ENCODE results near the gene MEI1. TPM values are rescaled to one million over a fixed set of nuclear protein-coding genes. Genes with fewer than 3 reads are reported as not detected.

MEI1 gene
- total RNA-seq, 5 donors from 2014 or later (not counting 1 experiment from before 2014, with no cell fraction given), result 52.7 to 89.2 (median 72.9) TPM

DNA sequence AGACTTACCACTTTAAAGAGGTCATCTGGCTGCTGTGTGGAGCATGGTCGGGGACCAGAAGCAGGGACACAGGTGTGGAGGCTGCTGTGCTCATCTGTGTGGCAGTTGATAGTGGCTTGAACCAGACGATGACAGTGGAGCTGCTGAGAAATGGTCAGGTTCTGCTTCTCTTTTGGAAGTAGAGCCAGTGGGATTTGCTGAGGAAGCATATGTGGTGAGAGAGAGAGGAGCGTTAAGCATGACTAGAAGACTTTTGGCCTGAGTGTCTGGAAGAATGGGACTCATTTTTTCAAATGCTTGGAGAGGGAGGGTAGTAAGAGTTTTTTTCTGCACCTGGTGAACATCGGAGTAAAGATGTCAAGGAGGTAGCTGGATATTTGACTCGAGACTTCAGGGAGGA is 121.1 kb downstream of the MEI1 start:
- Histone ChIP-seq H3K36me3 (ENCODE audit: control insufficient read depth in 2 of 2, extremely low read depth in 1 of 2, insufficient read depth in 1 of 2, low read length in 1 of 2) (peaks cover 0 to 43% of the 10 kb centered on the region in 2 donors), H3K27me3 (replicated peaks in 1 of 2; ENCODE audit: control insufficient read depth in 2 of 2, extremely low read depth in 1 of 2, insufficient read depth in 2 of 2, low read length in 1 of 2) (no peaks in the 10 kb centered on the region), H3K9me3 (no peaks in the 10 kb centered on the region), H3K27ac (ENCODE audit: low read length) (no peak overlapping the region), H3K4me3 (ENCODE audit: control insufficient read depth in 1 of 2, extremely low read depth in 1 of 2, low read length in 1 of 2) (no peak overlapping the region), H3K4me1 (ENCODE audit: control insufficient read depth in 1 of 2, extremely low read depth in 1 of 2, insufficient read depth in 2 of 2, low read length in 2 of 2) (peaks cover 0 to 4% of the 10 kb centered on the region in 2 experiments)
- no peaks in the 10 kb centered on the region for H3K9me3 Mint-ChIP-seq
- CTCF ChIA-PET, result interaction anchor here in 1 of 2 donors (0.6 to 1.3 kb wide), 2 partner anchors 37 to 118 kb away, joined by 5 read pairs; no protein-coding TSS in a partner anchor
- DNase-seq (no peak), ATAC-seq (replicated peaks in 1 of 4) (no peak)
- peaks cover 11 to 17% (median 14%) of the 10 kb centered on the region in 3 donors for H3K4me1 Mint-ChIP-seq
- no peaks in the 10 kb centered on the region for H3K27me3 Mint-ChIP-seq
- 89% methylated on average over 5 of the region's 5 CpGs for WGBS (ENCODE audit: insufficient coverage)
- H3K27ac Mint-ChIP-seq, result no peak overlapping the region
- POLR2A ChIA-PET, result no interaction called here
- peaks cover 29% of the 10 kb centered on the region for H3K36me3 Mint-ChIP-seq
- no peak overlapping the region for H3K4me3 Mint-ChIP-seq

DNA sequence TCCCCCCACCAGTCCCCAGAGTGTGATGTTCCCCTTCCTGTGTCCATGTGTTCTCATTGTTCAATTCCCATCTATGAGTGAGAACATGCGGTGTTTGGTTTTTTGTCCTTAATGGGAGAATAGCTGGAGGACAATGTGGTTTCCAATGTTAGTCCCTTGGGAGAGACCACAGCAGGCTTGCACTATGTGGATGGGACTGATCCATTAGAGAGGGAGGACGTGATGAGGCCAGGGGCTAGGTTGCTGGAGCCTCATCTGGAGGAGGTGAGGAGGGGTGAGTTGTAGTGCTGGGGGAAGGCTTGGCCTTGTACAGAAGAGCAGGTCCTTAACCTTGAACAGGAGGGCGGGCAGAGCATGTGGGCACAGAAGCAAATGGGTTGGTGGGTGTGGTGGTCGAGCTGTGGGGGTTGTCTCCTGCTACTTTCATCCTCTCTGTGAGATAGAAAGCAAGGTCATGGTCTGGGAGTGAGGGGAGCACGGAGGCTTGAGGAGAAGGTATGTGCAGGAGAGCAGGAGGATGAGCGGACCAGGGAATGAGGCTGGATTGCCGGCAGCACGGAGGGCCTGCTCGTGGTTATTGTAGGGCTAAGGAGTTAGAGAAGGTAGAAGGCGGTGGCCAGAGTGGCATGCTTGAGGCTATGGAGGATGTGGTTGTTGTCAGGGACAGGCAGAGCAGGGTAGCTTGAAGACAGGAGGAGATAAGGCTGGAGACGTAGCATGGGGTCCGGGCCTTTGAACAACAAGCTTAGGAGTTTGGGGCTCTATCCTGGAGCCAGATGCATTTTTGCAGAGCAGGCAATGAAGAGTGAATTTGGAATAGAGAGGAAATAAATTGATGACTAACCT is 122.4 kb downstream of the MEI1 start:
- no peaks in the 10 kb centered on the region for H3K27me3 ChIP-seq (replicated peaks in 1 of 2; ENCODE audit: control insufficient read depth in 2 of 2, extremely low read depth in 1 of 2, insufficient read depth in 2 of 2, low read length in 1 of 2)
- Mint-ChIP-seq H3K4me3 (no peak overlapping the region), H3K4me1 (peaks cover 11 to 17% (median 14%) of the 10 kb centered on the region in 3 donors), H3K9me3 (no peaks in the 10 kb centered on the region), H3K36me3 (peaks cover 27% of the 10 kb centered on the region), H3K27ac (peak overlapping the region; percentile 62 to 71), H3K27me3 (no peaks in the 10 kb centered on the region)
- H3K4me3 ChIP-seq (ENCODE audit: control insufficient read depth in 1 of 2, extremely low read depth in 1 of 2, low read length in 1 of 2), result no peak overlapping the region
- CTCF ChIA-PET, result interaction anchor here (0.9 to 1.9 kb wide), 6 partner anchors 35 to 119 kb away, joined by 3 to 8 read pairs (median 4); partner anchors contain the start of gene TNFRSF13C (in 1 of the 2)
- peaks cover 0 to 4% of the 10 kb centered on the region in 2 experiments for H3K4me1 ChIP-seq (ENCODE audit: control insufficient read depth in 1 of 2, extremely low read depth in 1 of 2, insufficient read depth in 2 of 2, low read length in 2 of 2)
- no peak for DNase-seq
- H3K27ac ChIP-seq (ENCODE audit: low read length), result no peak overlapping the region
- WGBS (ENCODE audit: insufficient coverage), result 92% methylated on average over 12 of the region's 12 CpGs
- H3K36me3 ChIP-seq (ENCODE audit: control insufficient read depth in 2 of 2, extremely low read depth in 1 of 2, insufficient read depth in 1 of 2, low read length in 1 of 2), result peaks cover 0 to 42% of the 10 kb centered on the region in 2 donors
- no peaks in the 10 kb centered on the region for H3K9me3 ChIP-seq
- no peak for ATAC-seq (replicated peaks in 1 of 4)
- POLR2A ChIA-PET, result interaction anchor here in 1 of 2 donors (0.6 kb wide), 1 partner anchor 42 kb away, joined by 5 read pairs; no protein-coding TSS in a partner anchor

DNA sequence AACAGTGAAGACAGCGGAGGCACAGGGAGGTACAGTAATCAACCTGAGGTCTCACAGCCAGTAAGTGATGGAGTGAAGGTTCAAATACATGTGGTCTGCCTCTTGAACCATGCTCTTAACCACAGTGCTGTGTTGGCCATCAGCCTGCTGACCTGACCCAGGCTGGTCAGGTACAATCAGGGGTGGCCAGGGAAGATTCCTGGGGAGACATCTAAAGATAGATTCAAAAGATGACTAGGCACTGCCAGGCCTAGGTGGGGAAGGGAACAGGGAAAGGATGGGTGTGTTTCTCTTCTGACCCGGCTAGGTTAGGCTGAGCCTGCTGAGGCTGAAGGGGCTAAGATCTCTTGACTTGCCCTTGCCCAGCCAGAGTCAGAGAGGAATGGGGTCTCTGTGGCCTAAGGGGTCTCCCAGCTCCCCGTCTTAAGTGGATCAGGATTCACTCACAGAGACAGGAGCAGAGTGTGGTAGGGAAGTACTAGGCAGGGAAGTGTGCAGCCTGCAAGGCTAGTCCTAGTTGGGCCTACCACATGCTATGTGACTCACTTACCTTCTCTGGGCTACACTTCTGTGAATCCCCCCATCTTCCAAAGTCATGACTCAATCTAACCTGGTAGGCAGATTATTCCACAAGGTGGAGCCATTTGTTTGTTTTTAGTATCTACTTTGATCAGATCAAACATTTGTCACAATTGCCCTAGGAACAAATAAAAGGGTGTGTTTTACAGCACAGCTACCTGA is 123.2 kb downstream of the MEI1 start:
- POLR2A ChIA-PET, result interaction anchor here in 1 of 2 donors (0.6 kb wide), 1 partner anchor 42 kb away, joined by 5 read pairs; no protein-coding TSS in a partner anchor
- DNase-seq, result peak in 14 of 35 experiments; percentile 3 to 85 (median 25)
- Histone ChIP-seq H3K4me3 (ENCODE audit: control insufficient read depth in 1 of 2, extremely low read depth in 1 of 2, low read length in 1 of 2) (no peak overlapping the region), H3K36me3 (ENCODE audit: control insufficient read depth in 2 of 2, extremely low read depth in 1 of 2, insufficient read depth in 1 of 2, low read length in 1 of 2) (peaks cover 0 to 39% of the 10 kb centered on the region in 2 donors), H3K27ac (ENCODE audit: low read length) (no peak overlapping the region), H3K4me1 (ENCODE audit: control insufficient read depth in 1 of 2, extremely low read depth in 1 of 2, insufficient read depth in 2 of 2, low read length in 2 of 2) (peaks cover 0 to 4% of the 10 kb centered on the region in 2 experiments), H3K27me3 (replicated peaks in 1 of 2; ENCODE audit: control insufficient read depth in 2 of 2, extremely low read depth in 1 of 2, insufficient read depth in 2 of 2, low read length in 1 of 2) (no peaks in the 10 kb centered on the region), H3K9me3 (no peaks in the 10 kb centered on the region)
- Mint-ChIP-seq H3K4me1 (peaks cover 11 to 17% (median 14%) of the 10 kb centered on the region in 3 donors), H3K36me3 (peaks cover 27% of the 10 kb centered on the region), H3K27ac (peak overlapping the region; percentile 62 to 71), H3K27me3 (no peaks in the 10 kb centered on the region), H3K9me3 (no peaks in the 10 kb centered on the region), H3K4me3 (no peak overlapping the region)
- peak; percentile 64 to 91 (median 88) for ATAC-seq (replicated peaks in 1 of 4)
- CTCF ChIA-PET, result interaction anchor here (0.6 to 1.9 kb wide), 13 partner anchors 8 to 486 kb away, joined by 3 to 10 read pairs (median 3); partner anchors contain the start of genes SREBF2 (in 1 of the 2) and TNFRSF13C (in 1 of the 2)
- 89% methylated on average over 2 of the region's 3 CpGs for WGBS (ENCODE audit: insufficient coverage)

- 80% methylated on average over 2 of the region's 6 CpGs for WGBS (ENCODE audit: insufficient coverage)
- Mint-ChIP-seq H3K36me3 (peaks cover 27% of the 10 kb centered on the region), H3K4me3 (no peak overlapping the region), H3K27me3 (no peaks in the 10 kb centered on the region), H3K9me3 (no peaks in the 10 kb centered on the region), H3K27ac (peak overlapping the region in 1 of 2 donors; percentile 77), H3K4me1 (peaks cover 11 to 17% (median 14%) of the 10 kb centered on the region in 3 donors)
- Histone ChIP-seq H3K4me1 (ENCODE audit: control insufficient read depth in 1 of 2, extremely low read depth in 1 of 2, insufficient read depth in 2 of 2, low read length in 2 of 2) (peaks cover 0 to 4% of the 10 kb centered on the region in 2 experiments), H3K9me3 (no peaks in the 10 kb centered on the region), H3K4me3 (ENCODE audit: control insufficient read depth in 1 of 2, extremely low read depth in 1 of 2, low read length in 1 of 2) (no peak overlapping the region), H3K27me3 (replicated peaks in 1 of 2; ENCODE audit: control insufficient read depth in 2 of 2, extremely low read depth in 1 of 2, insufficient read depth in 2 of 2, low read length in 1 of 2) (no peaks in the 10 kb centered on the region), H3K36me3 (ENCODE audit: control insufficient read depth in 2 of 2, extremely low read depth in 1 of 2, insufficient read depth in 1 of 2, low read length in 1 of 2) (peaks cover 0 to 27% of the 10 kb centered on the region in 2 donors), H3K27ac (ENCODE audit: low read length) (no peak overlapping the region)
- ChIA-PET POLR2A (no interaction called here), CTCF (interaction anchor here in 1 of 2 donors (0.6 kb wide), 1 partner anchor 24 kb away, joined by 3 read pairs; no protein-coding TSS in a partner anchor)
- ATAC-seq (replicated peaks in 1 of 4) (no peak), DNase-seq (no peak)
Measured at GRCh38 chr22:41823797-41824196, 124.5 kb downstream of the MEI1 start.

GRCh38 chr22:41825376-41825775 is 126.1 kb downstream of the MEI1 start:
- no peaks in the 10 kb centered on the region for H3K9me3 Mint-ChIP-seq
- H3K9me3 ChIP-seq, result no peaks in the 10 kb centered on the region
- peaks cover 0 to 4% of the 10 kb centered on the region in 2 experiments for H3K4me1 ChIP-seq (ENCODE audit: control insufficient read depth in 1 of 2, extremely low read depth in 1 of 2, insufficient read depth in 2 of 2, low read length in 2 of 2)
- WGBS (ENCODE audit: insufficient coverage), result 93% methylated on average over 6 of the region's 7 CpGs
- H3K27me3 ChIP-seq (replicated peaks in 1 of 2; ENCODE audit: control insufficient read depth in 2 of 2, extremely low read depth in 1 of 2, insufficient read depth in 2 of 2, low read length in 1 of 2), result no peaks in the 10 kb centered on the region
- DNase-seq, result no peak
- H3K27ac ChIP-seq (ENCODE audit: low read length), result no peak overlapping the region
- ChIA-PET CTCF (no interaction called here), POLR2A (no interaction called here)
- no peak overlapping the region for H3K4me3 Mint-ChIP-seq
- peak overlapping the region; percentile 15 to 48 for H3K27ac Mint-ChIP-seq
- peaks cover 11 to 17% (median 14%) of the 10 kb centered on the region in 3 donors for H3K4me1 Mint-ChIP-seq
- H3K36me3 ChIP-seq (ENCODE audit: control insufficient read depth in 2 of 2, extremely low read depth in 1 of 2, insufficient read depth in 1 of 2, low read length in 1 of 2), result peaks cover 0 to 18% of the 10 kb centered on the region in 2 donors
- no peak for ATAC-seq (replicated peaks in 1 of 4)
- H3K27me3 Mint-ChIP-seq, result no peaks in the 10 kb centered on the region
- H3K36me3 Mint-ChIP-seq, result peaks cover 20% of the 10 kb centered on the region
- H3K4me3 ChIP-seq (ENCODE audit: control insufficient read depth in 1 of 2, extremely low read depth in 1 of 2, low read length in 1 of 2), result no peak overlapping the region

DNA sequence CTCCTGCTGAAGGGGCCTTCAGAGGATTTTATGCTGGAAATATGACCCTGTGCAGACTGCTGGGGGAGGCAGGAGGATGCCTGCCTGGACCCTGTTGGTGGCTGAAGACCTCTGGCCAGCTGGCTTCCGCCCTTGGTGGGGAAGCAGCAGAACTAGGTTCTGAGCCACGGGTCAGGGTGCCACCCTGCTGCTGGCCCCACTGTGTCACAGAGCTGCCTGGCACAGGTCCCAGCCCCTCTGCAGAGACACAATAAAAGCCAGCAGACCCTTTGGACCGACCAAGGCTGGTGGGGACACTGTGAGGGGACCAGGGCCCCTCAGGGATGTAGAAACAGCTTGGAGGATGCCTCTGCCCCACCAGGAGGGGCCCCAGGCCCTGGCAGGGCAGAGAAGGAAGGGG is 126.7 kb downstream of the MEI1 start:
- POLR2A ChIA-PET, result no interaction called here
- Mint-ChIP-seq H3K9me3 (no peaks in the 10 kb centered on the region), H3K27me3 (no peaks in the 10 kb centered on the region), H3K36me3 (peaks cover 14% of the 10 kb centered on the region), H3K27ac (peak overlapping the region in 1 of 2 donors; percentile 52), H3K4me3 (no peak overlapping the region), H3K4me1 (peaks cover 11 to 19% (median 16%) of the 10 kb centered on the region in 3 donors)
- Histone ChIP-seq H3K4me3 (ENCODE audit: control insufficient read depth in 1 of 2, extremely low read depth in 1 of 2, low read length in 1 of 2) (no peak overlapping the region), H3K4me1 (ENCODE audit: control insufficient read depth in 1 of 2, extremely low read depth in 1 of 2, insufficient read depth in 2 of 2, low read length in 2 of 2) (peaks cover 0 to 4% of the 10 kb centered on the region in 2 experiments), H3K27ac (ENCODE audit: low read length) (no peak overlapping the region), H3K36me3 (ENCODE audit: control insufficient read depth in 2 of 2, extremely low read depth in 1 of 2, insufficient read depth in 1 of 2, low read length in 1 of 2) (peaks cover 0 to 18% of the 10 kb centered on the region in 2 donors), H3K27me3 (replicated peaks in 1 of 2; ENCODE audit: control insufficient read depth in 2 of 2, extremely low read depth in 1 of 2, insufficient read depth in 2 of 2, low read length in 1 of 2) (no peaks in the 10 kb centered on the region), H3K9me3 (no peaks in the 10 kb centered on the region)
- ATAC-seq (replicated peaks in 1 of 4) (no peak), DNase-seq (no peak)
- CTCF ChIA-PET, result interaction anchor here in 1 of 2 donors (0.6 kb wide), 1 partner anchor 119 kb away, joined by 3 read pairs; no protein-coding TSS in a partner anchor
- 94% methylated on average over 3 of the region's 3 CpGs for WGBS (ENCODE audit: insufficient coverage)
